GM21526 (cell line): ENCODE data around the gene ELP1.
A peak's percentile ranks its signal among the peaks of the same experiment; 100 is the strongest.
"Not testable (repeated sequence)": the region's sequence is repeated elsewhere in the genome, so short reads cannot be mapped to it uniquely, and the experiment has no call there.

Experiments used
- ATAC-seq: cut with Tn5 transposase; IDR thresholded peaks from one replicate; pipeline ENCODE4 v1.9.1; 2021; ENCODE audit warnings: moderate library complexity; ENCODE audit not compliant: unreplicated experiment, low FRiP score

ELP1 gene

GRCh38 chr9:108934323-108934893 lies 484 bp upstream of the ELP1 start, which contains the start of gene ABITRAM:
ABITRAM (plus strand) TSS chr9:108934400; CDS start chr9:108934487, 87 bp downstream.
- peak; percentile 81 for ATAC-seq

- no peak for ATAC-seq
Measured at GRCh38 chr9:108933231-108933717, 650 bp downstream of the ELP1 start.

GRCh38 chr9:108928386-108928785 lies 5.5 kb downstream of the ELP1 start:
- ATAC-seq, result no peak

- no peak for ATAC-seq
Measured at GRCh38 chr9:108924466-108924865, 9.5 kb downstream of the ELP1 start.

GRCh38 chr9:108921200-108921599 lies 12.7 kb downstream of the ELP1 start:
- ATAC-seq, result no peak

GRCh38 chr9:108920401-108920800 lies 13.5 kb downstream of the ELP1 start:
- not testable (repeated sequence) for ATAC-seq

GRCh38 chr9:108919517-108919916 lies 14.4 kb downstream of the ELP1 start:
- no peak for ATAC-seq

GRCh38 chr9:108913391-108913790 lies 20.5 kb downstream of the ELP1 start:
- ATAC-seq, result no peak

GRCh38 chr9:108911820-108912219 lies 22.1 kb downstream of the ELP1 start:
- no peak for ATAC-seq

GRCh38 chr9:108910914-108911313 lies 23.0 kb downstream of the ELP1 start:
- ATAC-seq, result no peak

- ATAC-seq, result no peak
Measured at GRCh38 chr9:108910402-108910801, 23.5 kb downstream of the ELP1 start.

GRCh38 chr9:108905494-108905893 lies 28.4 kb downstream of the ELP1 start:
- ATAC-seq, result no peak

GRCh38 chr9:108904161-108904560 lies 29.8 kb downstream of the ELP1 start:
- ATAC-seq, result no peak

GRCh38 chr9:108903420-108904103 lies 30.4 kb downstream of the ELP1 start:
- ATAC-seq, result no peak

- no peak for ATAC-seq
Measured at GRCh38 chr9:108900176-108900575, 33.7 kb downstream of the ELP1 start.

GRCh38 chr9:108899023-108899695 lies 34.8 kb downstream of the ELP1 start:
- ATAC-seq, result not testable (repeated sequence)

GRCh38 chr9:108897324-108898096 lies 36.4 kb downstream of the ELP1 start:
- no peak for ATAC-seq

- ATAC-seq, result no peak
Measured at GRCh38 chr9:108894225-108894997, 39.5 kb downstream of the ELP1 start.

- no peak for ATAC-seq
Measured at GRCh38 chr9:108889649-108890067, 44.3 kb downstream of the ELP1 start.
